Stimulated activated CD4-positive, alpha-beta T cell treated with anti-CD3 and anti-CD28 coated beads, TNF-alpha, amount 100 ng/mL, for 24 hours (primary cell): ENCODE results near the gene NIT1.

Source experiments
- DNase-seq, 3 experiments: peaks; one replicate each; pipeline ENCODE4 v3.0.0-alpha.2; 2020; ENCODE audit warnings: low read depth in 3 of 3

The NIT1 gene

GRCh38 chr1:161157867-161158266, 40.0 kb downstream of the NIT1 start:
- DNase-seq, result no peak

GRCh38 chr1:161158316-161159010, 40.6 kb downstream of the NIT1 start:
- DNase-seq, result no peak

DNA sequence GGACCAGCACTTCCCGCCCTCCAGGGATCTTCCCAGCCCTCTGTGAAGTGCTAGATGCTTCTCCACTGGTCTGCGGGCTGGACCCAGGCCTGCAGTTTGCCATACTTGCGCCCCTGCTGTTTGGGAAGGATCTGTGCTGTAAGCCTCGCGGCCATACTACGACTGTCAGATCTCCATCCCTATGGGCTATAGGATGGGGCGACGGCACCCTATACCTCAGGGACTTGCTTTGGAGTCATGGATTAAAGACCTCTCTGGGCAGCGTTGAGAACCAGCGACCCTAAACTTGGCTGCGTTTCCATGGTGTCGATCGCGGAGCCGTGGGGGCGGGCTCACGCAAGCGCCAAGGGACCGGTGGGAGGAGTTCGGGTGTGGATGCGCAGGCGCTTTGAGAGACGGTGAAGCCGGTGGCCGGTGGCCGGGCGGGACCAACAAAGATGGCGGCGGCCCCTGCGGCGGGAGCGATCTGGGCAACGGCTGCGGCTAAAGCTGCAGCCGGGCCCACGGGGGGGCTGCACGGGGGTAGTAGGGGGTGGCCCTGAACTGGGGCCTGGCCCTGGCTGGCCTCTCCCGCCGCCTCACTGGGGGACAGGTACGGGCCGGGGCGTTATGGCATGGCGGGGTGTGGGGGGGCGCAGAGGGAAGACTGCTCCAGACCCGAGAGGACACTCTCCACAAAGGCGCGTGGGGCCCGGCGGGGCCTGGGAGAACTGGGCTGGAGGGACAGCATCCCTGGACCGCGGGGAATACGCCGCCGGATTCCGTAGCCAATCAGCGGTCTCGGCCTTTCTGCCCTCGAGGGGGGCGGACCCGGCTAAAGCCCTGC, 41.4 kb downstream of the NIT1 start, which contains the start of gene USP21:
USP21 (plus strand) TSS at position 414 of the 826 bp plus-strand sequence. CDS start 1,141 bp downstream, outside the sequence.
- DNase-seq, result peak; percentile 85 to 91 (median 86)

GRCh38 chr1:161159913-161160243, 42.0 kb downstream of the NIT1 start:
- DNase-seq, result no peak

GRCh38 chr1:161160671-161161145, 42.8 kb downstream of the NIT1 start:
- no peak for DNase-seq

- DNase-seq, result no peak
Measured at GRCh38 chr1:161161652-161162051, 43.7 kb downstream of the NIT1 start.

- DNase-seq, result no peak
Measured at GRCh38 chr1:161162052-161162451, 44.1 kb downstream of the NIT1 start.

GRCh38 chr1:161162806-161163205, 44.9 kb downstream of the NIT1 start:
- DNase-seq, result no peak

DNA sequence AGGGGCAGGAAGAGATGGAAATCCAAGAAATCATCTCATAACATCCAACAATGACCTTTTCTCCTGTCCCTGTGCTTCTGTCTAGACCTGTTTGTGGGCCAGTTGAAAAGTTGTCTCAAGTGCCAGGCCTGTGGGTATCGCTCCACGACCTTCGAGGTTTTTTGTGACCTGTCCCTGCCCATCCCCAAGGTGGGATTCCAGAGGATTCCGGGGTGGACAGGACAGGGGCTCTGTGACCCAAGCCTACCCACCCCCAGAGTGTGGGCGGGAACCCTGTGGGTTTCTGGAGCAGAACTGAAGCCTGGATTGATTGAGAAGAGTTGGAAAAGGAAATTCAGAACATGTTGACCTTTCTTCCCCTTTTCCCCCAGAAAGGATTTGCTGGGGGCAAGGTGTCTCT, 45.9 kb downstream of the NIT1 start:
- DNase-seq, result no peak

GRCh38 chr1:161164901-161165610, 47.2 kb downstream of the NIT1 start:
- DNase-seq, result no peak

GRCh38 chr1:161165742-161166668, 48.1 kb downstream of the NIT1 start, which contains the start of gene PPOX:
TSS of gene PPOX (plus strand) at chr1:161166426. CDS start at chr1:161166848, 422 bp downstream.
- peak; percentile 78 to 94 (median 87) for DNase-seq

- no peak for DNase-seq
Measured at GRCh38 chr1:161166669-161167548, 49.0 kb downstream of the NIT1 start.

DNA sequence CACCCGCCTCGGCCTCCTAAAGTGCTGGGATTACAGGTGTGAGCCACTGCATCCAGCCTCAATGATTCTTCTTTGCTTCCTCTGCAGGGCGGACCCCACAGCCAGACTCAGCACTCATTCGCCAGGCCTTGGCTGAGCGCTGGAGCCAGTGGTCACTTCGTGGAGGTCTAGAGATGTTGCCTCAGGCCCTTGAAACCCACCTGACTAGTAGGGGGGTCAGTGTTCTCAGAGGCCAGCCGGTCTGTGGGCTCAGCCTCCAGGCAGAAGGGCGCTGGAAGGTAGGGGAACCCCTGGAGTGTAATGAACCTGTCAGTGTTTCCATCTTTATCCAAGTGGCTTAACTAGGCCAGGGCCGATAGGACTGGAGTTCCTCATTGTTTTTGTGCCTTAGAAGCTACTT, 51.0 kb downstream of the NIT1 start:
- DNase-seq, result no peak
